DND-41 (cell line): ENCODE results near the gene FAAP100.

Experiments
- ATAC-seq: fragments of 200-7000 bp; cut with Tn5 transposase; 3 replicates; pipeline ENCODE4 v1.9.1; 2021; ENCODE audit warnings: low read depth; ENCODE audit not compliant: insufficient read depth
- DNase-seq: peaks from one replicate; pipeline ENCODE4 v3.0.0-alpha.2; 2020
- H2AFZ ChIP-seq: 2 replicates; pipeline ENCODE4 v1.6.0; 2012; ENCODE audit warnings: low read depth, low read length
- H3K27ac ChIP-seq: 2 replicates; pipeline ENCODE4 v1.5.1; 2012; ENCODE audit warnings: low read length, inconsistent platforms
- H3K27me3 ChIP-seq: fragments of 200-600 bp; sonication (generic); 2 replicates; pipeline ENCODE4 v1.6.0; 2012; ENCODE audit warnings: low read length, mild to moderate bottlenecking, inconsistent platforms; ENCODE audit not compliant: insufficient read depth, poor library complexity
- H3K36me3 ChIP-seq: 2 replicates; pipeline ENCODE4 v1.5.1; 2012; ENCODE audit warnings: low read length, inconsistent platforms; ENCODE audit not compliant: insufficient read depth
- H3K4me1 ChIP-seq: 2 replicates; pipeline ENCODE4 v1.5.1; 2012; ENCODE audit warnings: mild to moderate bottlenecking, low read length; ENCODE audit not compliant: insufficient read depth
- H3K4me2 ChIP-seq: 2 replicates; pipeline ENCODE4 v1.6.0; 2012; ENCODE audit warnings: mild to moderate bottlenecking, moderate library complexity, low read length, inconsistent platforms; ENCODE audit not compliant: insufficient read depth
- H3K4me3 ChIP-seq, 2 experiments: fragments of 200-600 bp in 1 of 2; shearing (Covaris generic) in 1 of 2; 2 replicates each; pipeline ENCODE4 v1.5.1; 2012 to 2016; ENCODE audit warnings: inconsistent platforms in 2 of 2, low read length in 2 of 2, mild to moderate bottlenecking in 2 of 2, low read depth in 1 of 2, moderate library complexity in 1 of 2
- H3K79me2 ChIP-seq: 2 replicates; pipeline ENCODE4 v1.6.0; 2012; ENCODE audit warnings: low read length, inconsistent platforms; ENCODE audit not compliant: insufficient read depth
- H3K9ac ChIP-seq: 2 replicates; pipeline ENCODE4 v1.6.0; 2012; ENCODE audit warnings: low read depth, mild to moderate bottlenecking, inconsistent platforms, low read length, moderate library complexity
- H3K9me3 ChIP-seq: 2 replicates; pipeline ENCODE4 v1.5.1; 2012; ENCODE audit warnings: low read length, moderate library complexity, mild to moderate bottlenecking, inconsistent platforms; ENCODE audit not compliant: insufficient read depth, severe bottlenecking
- H4K20me1 ChIP-seq: 2 replicates; pipeline ENCODE4 v1.6.0; 2012; ENCODE audit warnings: low read length; ENCODE audit not compliant: insufficient read depth
- CTCF ChIP-seq: IDR thresholded peaks from 2 replicates; pipeline ENCODE4 v1.5.1; 2012; ENCODE audit warnings: borderline replicate concordance, low read length, moderate library complexity, mild to moderate bottlenecking; ENCODE audit not compliant: poor library complexity, severe bottlenecking; ENCODE audit errors: extremely low read depth
- EZH2 ChIP-seq: IDR thresholded peaks from 3 replicates; pipeline ENCODE4 v1.6.1; 2012; ENCODE audit warnings: borderline replicate concordance, low read depth, mild to moderate bottlenecking, moderate library complexity, low read length, inconsistent platforms; ENCODE audit not compliant: severe bottlenecking

Gene FAAP100

GRCh38 chr17:81540676-81541027 lies 11.5 kb downstream of the FAAP100 start:
- no peak overlapping the region for H3K4me2 ChIP-seq
- ATAC-seq (no peak), DNase-seq (no peak)
- peaks cover 64% of the 10 kb centered on the region for H3K36me3 ChIP-seq
- no peaks in the 10 kb centered on the region for H3K9me3 ChIP-seq
- H2AFZ ChIP-seq: no peak overlapping the region
- H3K79me2 ChIP-seq: no peaks in the 10 kb centered on the region
- TF ChIP-seq EZH2 (no peak), CTCF (no peak)
- H3K27me3 ChIP-seq: no peaks in the 10 kb centered on the region
- no peaks in the 10 kb centered on the region for H3K4me1 ChIP-seq
- H3K9ac ChIP-seq: no peak overlapping the region
- no peak overlapping the region for H3K27ac ChIP-seq
- H4K20me1 ChIP-seq: peaks cover 18% of the 10 kb centered on the region
- H3K4me3 ChIP-seq: no peak overlapping the region

GRCh38 chr17:81539961-81540675 lies 12.0 kb downstream of the FAAP100 start:
- Histone ChIP-seq H3K4me3 (no peak overlapping the region), H3K4me2 (no peak overlapping the region), H3K27ac (no peak overlapping the region), H3K27me3 (no peaks in the 10 kb centered on the region), H3K9me3 (no peaks in the 10 kb centered on the region), H3K79me2 (no peaks in the 10 kb centered on the region), H4K20me1 (peaks cover 18% of the 10 kb centered on the region), H3K4me1 (no peaks in the 10 kb centered on the region), H3K9ac (no peak overlapping the region), H2AFZ (no peak overlapping the region), H3K36me3 (peaks cover 58% of the 10 kb centered on the region)
- no peak for DNase-seq
- no peak for ATAC-seq
- TF ChIP-seq CTCF: no peak
- no peak for TF ChIP-seq EZH2

GRCh38 chr17:81539571-81539900 lies 12.6 kb downstream of the FAAP100 start:
- TF ChIP-seq EZH2 (no peak), CTCF (no peak)
- H3K27ac ChIP-seq: no peak overlapping the region
- no peak overlapping the region for H3K4me3 ChIP-seq
- no peaks in the 10 kb centered on the region for H3K9me3 ChIP-seq
- H3K4me1 ChIP-seq: no peaks in the 10 kb centered on the region
- H3K27me3 ChIP-seq: no peaks in the 10 kb centered on the region
- peaks cover 55% of the 10 kb centered on the region for H3K36me3 ChIP-seq
- no peak for DNase-seq
- no peak overlapping the region for H3K9ac ChIP-seq
- peaks cover 22% of the 10 kb centered on the region for H4K20me1 ChIP-seq
- no peak overlapping the region for H2AFZ ChIP-seq
- no peak for ATAC-seq
- H3K79me2 ChIP-seq: no peaks in the 10 kb centered on the region
- no peak overlapping the region for H3K4me2 ChIP-seq
